HG03095 (cell line): Measurements from ENCODE around the gene PCDHA13.
"Not testable (repeated sequence)": the region's sequence is repeated elsewhere in the genome, so short reads cannot be mapped to it uniquely, and the experiment has no call there.

Source experiments
- ATAC-seq: cut with Tn5 transposase; IDR thresholded peaks from one replicate; pipeline ENCODE4 v1.9.1; 2021; ENCODE audit warnings: moderate library complexity; ENCODE audit not compliant: unreplicated experiment

The PCDHA13 gene

GRCh38 chr5:140869555-140869886, 12.4 kb upstream of the PCDHA13 start:
- ATAC-seq, result no peak

DNA sequence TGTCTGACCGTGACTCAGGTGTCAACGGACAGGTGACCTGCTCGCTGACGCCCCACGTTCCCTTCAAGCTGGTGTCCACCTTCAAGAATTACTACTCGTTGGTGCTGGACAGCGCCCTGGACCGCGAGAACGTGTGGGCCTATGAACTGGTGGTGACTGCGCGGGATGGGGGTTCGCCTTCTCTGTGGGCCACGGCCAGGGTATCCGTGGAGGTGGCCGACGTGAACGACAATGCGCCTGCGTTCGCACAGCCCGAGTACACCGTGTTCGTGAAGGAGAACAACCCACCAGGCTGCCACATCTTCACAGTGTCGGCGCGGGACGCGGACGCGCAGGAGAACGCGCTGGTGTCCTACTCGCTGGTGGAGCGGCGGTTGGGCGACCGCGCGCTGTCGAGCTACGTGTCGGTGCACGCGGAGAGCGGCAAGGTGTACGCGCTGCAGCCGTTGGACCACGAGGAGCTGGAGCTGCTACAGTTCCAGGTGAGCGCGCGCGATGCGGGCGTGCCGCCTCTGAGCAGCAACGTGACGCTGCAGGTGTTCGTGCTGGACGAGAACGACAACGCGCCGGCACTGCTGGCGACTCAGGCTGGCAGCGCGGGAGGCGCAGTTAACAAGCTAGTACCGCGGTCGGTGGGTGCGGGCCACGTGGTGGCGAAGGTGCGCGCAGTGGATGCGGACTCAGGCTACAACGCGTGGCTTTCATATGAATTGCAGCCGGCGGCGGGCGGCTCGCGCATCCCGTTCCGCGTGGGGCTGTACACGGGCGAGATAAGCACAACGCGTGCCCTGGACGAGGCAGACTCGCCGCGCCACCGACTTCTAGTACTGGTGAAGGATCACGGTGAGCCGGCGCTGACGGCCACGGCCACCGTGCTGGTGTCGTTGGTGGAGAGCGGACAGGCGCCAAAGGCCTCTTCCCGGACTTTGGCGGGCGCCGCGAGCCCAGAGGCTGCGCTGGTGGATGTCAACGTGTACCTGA, 11.4 kb upstream of the PCDHA13 start:
- no peak for ATAC-seq

GRCh38 chr5:140875085-140876065, 6.5 kb upstream of the PCDHA13 start, which contains the start of gene PCDHA12:
PCDHA12 (plus strand) TSS chr5:140875308; CDS start chr5:140875473, 165 bp downstream.
- no peak for ATAC-seq

DNA sequence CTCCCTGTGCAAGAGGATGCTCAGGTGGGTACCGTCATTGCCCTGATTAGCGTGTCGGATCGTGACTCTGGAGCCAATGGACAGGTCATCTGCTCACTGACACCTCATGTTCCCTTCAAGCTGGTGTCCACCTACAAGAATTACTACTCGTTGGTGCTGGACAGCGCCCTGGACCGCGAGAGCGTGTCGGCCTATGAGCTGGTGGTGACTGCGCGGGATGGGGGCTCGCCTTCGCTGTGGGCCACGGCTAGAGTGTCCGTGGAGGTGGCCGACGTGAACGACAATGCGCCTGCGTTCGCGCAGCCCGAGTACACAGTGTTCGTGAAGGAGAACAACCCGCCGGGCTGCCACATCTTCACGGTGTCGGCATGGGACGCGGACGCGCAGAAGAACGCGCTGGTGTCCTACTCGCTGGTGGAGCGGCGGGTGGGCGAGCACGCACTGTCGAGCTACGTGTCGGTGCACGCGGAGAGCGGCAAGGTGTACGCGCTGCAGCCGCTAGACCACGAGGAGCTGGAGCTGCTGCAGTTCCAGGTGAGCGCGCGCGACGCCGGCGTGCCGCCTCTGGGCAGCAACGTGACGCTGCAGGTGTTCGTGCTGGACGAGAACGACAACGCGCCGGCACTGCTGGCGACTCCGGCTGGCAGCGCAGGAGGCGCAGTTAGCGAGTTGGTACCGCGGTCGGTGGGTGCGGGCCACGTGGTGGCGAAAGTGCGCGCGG, 5.2 kb upstream of the PCDHA13 start:
- ATAC-seq, result not testable (repeated sequence)

- ATAC-seq, result no peak
Observed at GRCh38 chr5:140877262-140877581, 4.7 kb upstream of the PCDHA13 start.

- no peak for ATAC-seq
Observed at GRCh38 chr5:140882591-140882899, 621 bp downstream of the PCDHA13 start.

DNA sequence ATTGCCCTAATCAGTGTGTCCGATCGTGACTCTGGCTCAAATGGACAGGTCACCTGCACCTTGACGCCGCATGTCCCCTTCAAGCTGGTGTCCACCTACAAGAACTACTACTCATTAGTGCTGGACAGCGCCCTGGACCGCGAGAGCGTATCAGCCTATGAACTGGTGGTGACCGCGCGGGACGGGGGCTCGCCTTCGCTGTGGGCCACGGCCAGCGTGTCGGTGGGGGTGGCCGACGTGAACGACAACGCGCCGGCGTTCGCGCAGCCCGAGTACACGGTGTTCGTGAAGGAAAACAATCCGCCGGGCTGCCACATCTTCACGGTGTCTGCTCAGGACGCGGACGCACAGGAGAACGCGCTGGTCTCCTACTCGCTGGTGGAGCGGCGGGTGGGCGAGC, 1.4 kb downstream of the PCDHA13 start:
- ATAC-seq, result no peak

DNA sequence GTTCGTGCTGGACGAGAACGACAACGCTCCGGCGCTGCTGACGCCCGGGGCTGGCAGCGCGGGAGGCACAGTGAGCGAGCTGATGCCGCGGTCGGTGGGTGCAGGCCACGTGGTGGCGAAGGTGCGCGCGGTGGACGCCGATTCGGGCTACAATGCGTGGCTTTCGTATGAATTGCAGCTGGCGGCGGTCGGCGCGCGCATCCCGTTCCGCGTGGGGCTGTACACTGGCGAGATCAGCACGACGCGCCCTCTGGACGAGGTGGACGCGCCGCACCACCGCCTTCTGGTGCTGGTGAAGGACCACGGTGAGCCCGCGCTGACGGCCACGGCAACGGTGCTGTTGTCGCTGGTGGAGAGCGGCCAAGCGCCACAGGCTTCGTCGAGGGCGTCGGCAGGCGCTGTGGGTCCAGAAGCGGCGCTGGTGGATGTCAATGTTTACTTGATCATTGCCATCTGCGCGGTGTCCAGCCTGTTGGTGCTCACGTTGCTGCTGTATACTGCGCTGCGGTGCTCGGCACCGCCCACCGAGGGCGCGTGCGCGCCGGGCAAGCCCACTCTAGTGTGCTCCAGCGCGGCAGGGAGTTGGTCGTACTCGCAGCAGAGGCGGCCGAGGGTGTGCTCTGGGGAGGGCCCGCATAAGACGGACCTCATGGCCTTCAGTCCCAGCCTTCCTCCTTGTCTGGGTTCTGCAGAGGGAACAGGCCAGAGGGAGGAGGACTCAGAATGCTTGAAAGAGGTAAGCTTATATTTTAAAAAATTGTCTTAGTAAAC, 2.2 kb downstream of the PCDHA13 start:
- ATAC-seq, result no peak

GRCh38 chr5:140916325-140916724, 34.4 kb downstream of the PCDHA13 start:
- no peak for ATAC-seq

DNA sequence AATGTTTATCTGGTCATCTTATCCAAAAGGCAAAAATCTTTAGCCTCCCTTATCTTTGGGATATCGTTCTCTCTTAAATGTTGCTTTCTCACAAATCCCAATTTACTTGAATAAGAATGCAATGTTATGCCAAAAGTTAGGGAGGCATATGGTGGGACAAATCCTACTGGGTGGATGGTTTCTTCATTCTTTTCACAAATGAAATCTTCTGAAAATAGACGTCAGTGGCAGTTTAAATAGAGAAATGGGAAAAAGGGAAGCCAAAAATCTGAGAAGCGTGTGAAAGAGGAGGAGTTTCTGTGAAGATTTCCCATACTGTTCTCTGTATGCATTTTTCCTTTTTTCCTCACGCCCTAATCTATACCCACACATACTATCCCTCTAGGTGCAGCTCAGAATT, 41.7 kb downstream of the PCDHA13 start:
- ATAC-seq, result no peak

DNA sequence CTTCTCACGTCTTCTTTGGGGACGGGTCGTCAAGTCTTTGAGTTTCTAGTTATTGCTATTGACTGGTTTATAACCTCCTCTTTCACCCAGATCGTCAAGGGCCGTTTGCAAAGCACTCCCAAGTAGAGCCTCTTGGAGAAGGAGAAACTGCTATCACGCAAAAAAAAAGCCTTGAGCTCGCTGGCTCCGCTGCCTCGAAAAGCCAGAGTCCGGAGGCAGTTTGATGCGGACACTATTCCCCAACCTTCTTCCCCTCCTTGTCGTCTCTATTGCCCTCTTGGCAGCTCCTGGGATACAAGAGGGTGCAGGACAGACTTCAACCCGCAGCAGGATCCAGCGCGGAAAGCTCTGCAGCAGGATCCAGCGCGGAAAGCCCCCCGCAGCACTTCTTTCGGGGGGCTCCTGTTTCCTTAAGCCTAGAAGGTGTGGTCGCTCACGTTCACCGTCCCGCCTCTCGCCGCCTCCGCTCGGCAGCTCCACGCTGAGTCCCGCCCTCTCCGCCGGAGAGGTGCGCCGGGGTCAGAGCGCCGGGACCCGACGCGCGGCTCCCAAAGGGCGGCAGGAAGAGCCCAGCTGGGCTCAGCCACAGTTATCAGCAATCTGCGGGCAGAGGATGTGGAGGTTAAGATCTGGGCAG, 44.0 kb downstream of the PCDHA13 start, which contains the start of gene PCDHAC1:
Gene PCDHAC1 (plus strand): TSS at position 494 of the 637 bp plus-strand sequence. CDS start 594 bp downstream, outside the sequence.
- ATAC-seq, result no peak

- no peak for ATAC-seq
Observed at GRCh38 chr5:140926443-140927227, 44.7 kb downstream of the PCDHA13 start.

GRCh38 chr5:140927228-140927573, 45.3 kb downstream of the PCDHA13 start:
- ATAC-seq, result no peak
